Measurements from ENCODE around the gene EIF4G3.

DNA sequence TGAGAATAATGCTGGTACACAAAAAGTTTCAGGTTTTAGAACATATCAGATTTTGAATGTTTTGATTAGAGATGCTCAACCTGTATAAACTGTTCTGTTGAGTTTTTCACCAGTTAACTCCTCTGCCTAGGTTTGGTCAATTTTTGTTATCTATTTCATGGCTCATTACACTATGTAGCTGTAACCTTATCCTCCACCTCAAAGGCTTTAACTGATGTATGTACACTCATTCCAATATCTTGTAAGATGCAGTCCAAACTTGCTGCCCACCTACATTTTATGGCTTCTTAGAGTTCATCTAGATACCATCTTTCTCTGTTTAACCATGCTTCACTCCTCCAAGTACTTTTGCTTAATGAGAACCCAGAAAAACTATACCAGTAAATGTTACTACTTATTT is 107.8 kb downstream of the EIF4G3 start:
- TF ChIP-seq, protein P1, sequence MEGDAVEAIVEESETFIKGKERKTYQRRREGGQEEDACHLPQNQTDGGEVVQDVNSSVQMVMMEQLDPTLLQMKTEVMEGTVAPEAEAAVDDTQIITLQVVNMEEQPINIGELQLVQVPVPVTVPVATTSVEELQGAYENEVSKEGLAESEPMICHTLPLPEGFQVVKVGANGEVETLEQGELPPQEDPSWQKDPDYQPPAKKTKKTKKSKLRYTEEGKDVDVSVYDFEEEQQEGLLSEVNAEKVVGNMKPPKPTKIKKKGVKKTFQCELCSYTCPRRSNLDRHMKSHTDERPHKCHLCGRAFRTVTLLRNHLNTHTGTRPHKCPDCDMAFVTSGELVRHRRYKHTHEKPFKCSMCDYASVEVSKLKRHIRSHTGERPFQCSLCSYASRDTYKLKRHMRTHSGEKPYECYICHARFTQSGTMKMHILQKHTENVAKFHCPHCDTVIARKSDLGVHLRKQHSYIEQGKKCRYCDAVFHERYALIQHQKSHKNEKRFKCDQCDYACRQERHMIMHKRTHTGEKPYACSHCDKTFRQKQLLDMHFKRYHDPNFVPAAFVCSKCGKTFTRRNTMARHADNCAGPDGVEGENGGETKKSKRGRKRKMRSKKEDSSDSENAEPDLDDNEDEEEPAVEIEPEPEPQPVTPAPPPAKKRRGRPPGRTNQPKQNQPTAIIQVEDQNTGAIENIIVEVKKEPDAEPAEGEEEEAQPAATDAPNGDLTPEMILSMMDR (IDR thresholded peaks at IDR 0.05 in 4 of 5, conservative IDR thresholded peaks at IDR 0.05 in 1 of 5), result no peak
- no peak for TF ChIP-seq POLR2A (IDR thresholded peaks at IDR 0.05)

Measured in gastrocnemius medialis (tissue), 4 donors.